Measurements from ENCODE around the gene ITGB6.

Gene ITGB6

DNA sequence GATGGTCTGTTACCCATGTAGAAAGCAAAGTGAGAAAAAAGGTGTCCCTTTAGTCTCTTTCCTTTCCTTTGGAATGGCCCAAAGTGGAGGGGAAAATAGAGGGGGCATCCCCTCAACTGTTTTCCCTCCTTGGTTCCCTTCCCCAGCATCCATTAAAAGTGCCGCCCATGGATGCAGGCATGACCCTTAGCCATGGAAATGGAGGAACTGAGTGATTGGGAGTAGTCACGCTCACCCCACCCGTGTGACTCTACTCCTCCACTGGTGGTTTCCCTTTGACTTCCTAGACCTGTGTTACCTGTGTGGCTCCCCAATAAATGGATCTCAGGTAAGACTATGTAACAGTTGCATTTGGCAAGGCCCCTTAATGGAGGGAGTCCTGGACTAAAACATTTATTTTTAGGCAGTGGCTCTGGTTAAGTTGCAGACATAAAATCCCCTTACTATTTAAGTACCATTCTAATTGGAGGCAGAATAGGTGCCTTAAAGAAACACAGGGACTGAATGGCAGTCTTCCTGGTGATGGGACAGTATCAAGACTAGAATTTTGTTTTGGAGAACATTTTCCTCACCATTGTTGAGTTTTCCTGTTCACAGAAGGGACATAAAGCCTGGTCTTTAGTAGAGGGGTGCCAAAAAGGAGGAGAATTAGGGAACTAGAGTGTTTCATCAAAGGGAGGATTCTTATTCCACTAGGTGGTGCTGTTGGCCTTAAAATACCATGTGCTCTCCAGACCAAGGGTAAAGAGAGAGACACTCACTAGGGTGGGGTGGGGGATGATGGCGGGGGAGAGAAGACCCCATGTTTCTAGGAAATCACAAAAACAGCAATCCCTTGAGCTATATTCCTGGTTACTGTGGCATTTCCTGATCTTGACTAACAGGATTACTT is 112.0 kb downstream of the ITGB6 start:
- DNase-seq (ENCODE audit: low read depth), result no peak

DNA sequence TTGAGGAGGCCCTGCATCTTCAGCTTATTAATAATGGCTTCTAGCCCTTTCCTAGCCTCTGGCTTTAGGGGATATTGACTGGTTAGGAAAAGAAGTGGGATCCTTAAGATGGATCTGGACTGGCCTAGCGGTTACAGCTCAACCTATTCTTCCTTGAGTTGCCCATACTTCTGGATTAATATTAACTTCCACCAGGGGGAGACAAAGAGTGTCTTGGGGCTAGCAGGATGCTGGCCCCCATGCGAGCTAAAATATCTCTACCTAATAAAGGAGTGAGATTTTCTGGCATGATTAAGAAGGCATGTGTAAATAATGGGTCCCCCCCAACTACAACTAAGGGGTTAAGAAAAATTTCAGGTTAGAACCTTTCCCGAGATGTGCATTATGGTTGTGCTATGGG is 114.4 kb downstream of the ITGB6 start:
- no peak for DNase-seq (ENCODE audit: low read depth)

GRCh38 chr2:160077912-160078810 is 121.9 kb downstream of the ITGB6 start:
- DNase-seq (ENCODE audit: low read depth), result no peak

DNA sequence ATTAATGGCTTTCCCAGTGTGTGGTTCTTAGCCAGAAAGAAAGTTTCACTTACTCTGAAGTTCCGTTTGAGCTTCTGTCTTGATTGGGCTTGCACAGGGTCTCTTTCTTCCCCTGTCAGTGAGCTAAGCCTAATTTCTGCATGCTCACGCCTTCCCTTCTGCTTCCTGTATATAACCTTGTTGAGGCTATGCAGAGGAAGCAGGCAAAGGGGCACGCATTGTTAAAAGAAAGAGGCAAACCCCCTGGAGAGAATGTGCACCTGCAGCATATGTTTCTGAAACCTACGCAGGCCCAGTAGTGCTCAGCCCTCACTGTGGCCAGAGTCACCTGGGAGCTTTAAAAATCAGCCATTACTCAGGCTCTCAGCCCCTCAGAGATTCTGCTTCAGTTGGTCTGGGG is 123.2 kb downstream of the ITGB6 start:
- DNase-seq (ENCODE audit: low read depth), result no peak

GRCh38 chr2:160076241-160076640 is 123.8 kb downstream of the ITGB6 start:
- DNase-seq (ENCODE audit: low read depth), result no peak

DNA sequence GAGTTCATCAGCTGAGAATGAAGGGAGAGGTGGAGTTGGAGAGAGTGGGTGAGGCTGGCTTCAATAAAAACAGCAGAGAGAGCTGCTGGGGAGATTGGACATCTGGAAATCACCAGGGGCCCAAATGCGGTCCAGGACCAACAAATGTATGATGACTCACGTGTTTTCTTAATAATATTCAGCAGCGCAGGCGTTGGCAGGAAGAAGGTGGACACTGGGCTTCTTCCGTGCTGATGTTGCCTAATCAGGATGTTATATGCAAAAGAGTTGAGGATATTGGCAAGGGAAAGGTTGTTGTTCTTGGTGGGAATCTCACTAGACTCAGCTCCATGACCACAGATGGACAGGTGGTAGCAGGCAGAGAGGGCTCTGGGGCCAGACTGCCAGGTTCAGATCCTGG is 124.9 kb downstream of the ITGB6 start:
- DNase-seq (ENCODE audit: low read depth), result no peak

DNA sequence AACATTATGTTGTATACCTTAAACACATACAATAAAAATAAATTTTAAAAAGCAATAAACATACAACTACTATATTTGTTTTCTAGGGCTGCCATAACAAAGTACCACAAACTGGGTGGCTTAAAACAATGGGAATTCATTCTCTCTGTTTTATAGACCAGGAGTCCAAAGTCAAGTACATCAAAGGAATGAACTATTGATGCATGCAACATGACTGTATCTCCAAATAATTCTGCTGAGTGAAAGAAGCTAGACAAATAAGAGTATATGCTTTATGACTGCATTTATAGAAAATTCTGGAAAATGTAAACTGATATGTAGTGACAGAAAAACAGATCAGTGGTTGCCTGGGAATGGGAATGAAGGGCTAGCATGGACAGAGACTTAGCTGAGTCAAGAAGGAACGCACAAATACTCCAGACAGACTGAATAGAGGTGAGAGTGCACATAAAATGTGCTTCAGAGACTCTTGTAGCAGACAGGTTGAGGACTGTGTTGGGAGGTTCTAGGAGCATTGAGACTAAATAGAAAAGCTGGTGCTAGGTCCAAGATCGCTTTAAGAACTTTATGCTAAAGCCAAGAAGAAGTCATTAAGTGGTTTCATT is 126.7 kb downstream of the ITGB6 start:
- no peak for DNase-seq (ENCODE audit: low read depth)

GRCh38 chr2:160068906-160069305 is 131.2 kb downstream of the ITGB6 start:
- DNase-seq (ENCODE audit: low read depth), result no peak

DNA sequence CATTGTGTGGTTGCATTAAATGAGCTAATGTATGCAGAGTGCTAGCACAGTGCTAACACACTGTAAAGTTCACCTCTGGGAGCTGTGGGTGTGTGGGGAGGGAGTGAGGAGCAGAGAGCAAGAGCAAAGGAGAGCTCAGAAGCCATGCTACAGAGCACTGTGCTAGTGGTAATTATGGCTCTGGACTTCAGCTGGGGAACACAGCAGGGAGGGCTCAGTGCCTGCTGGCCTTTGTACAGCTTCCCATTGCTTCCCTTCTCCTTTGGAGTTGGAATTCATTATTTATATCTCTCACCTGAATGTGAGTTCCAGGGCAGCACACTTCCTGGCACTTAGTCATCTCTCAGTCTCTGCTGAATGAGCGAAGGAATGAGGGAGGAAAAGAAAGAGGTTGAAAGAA is 135.2 kb downstream of the ITGB6 start:
- DNase-seq (ENCODE audit: low read depth), result no peak

- DNase-seq (ENCODE audit: low read depth), result no peak
These were observed 136.0 kb downstream of the ITGB6 start for GRCh38 chr2:160063879-160064612.

GRCh38 chr2:160063271-160063670 is 136.8 kb downstream of the ITGB6 start:
- DNase-seq (ENCODE audit: low read depth), result no peak

DNA sequence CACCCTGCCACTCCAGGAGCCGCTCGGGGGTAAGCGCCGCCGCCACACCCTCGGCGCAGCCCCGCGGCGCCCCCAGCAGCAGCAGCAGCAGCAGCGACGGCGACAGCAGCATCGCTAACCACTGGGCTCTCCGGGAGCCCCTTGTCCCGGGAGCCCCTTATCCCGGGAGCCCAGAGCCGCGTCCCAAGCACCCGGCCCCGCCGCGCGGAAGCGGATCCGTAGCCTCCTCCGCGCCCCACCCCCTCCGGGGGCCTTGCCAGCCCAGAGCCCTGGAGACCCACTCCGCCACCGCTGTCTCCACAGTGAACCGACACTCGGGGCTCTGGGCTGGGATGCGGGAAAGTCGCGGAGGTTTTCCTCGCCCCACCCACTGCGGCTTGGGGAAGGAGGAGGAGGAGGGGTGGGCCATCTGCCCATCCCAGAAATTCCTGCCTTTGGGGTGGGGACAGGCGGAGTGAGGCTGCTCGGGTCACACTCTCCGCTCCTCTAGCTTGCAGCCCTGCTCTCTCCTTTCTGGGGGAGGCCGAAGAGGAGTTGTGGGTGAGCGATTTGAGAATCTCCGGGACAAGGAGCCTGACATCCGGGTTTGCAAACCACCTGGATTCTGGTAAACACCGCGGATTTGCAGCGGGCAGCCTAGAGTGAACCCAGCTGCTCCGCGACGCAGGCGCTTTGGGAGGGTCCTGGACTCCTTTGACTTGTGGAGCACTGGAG is 137.6 kb downstream of the ITGB6 start, which contains the start of gene PLA2R1:
Gene PLA2R1, minus strand, starts transcription at position 324 of the 714 bp plus-strand sequence. Its CDS starts 212 bp downstream, at position 112.
- no peak for DNase-seq (ENCODE audit: low read depth)

GRCh38 chr2:160061944-160062291 is 138.2 kb downstream of the ITGB6 start:
- DNase-seq (ENCODE audit: low read depth), result no peak

DNA sequence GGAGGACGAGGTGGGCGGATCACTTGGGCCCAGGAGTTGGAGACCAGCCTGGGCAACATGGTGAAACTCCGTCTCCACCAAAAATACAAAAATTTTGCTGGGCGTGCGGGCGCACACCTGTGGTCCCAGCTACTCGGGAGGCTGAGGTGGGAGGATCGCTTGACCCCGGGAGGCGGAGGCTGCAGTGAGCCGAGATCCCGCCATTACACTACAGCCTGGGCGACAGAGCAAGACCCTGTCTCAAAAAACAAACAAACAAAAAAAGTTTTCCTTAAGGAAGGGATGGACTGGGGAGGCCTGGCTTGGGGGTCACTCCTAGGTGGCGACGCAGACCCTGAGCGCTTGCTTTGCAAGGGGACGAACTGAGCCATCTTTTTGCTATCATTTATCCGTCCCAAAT is 138.5 kb downstream of the ITGB6 start:
- no peak for DNase-seq (ENCODE audit: low read depth)

DNA sequence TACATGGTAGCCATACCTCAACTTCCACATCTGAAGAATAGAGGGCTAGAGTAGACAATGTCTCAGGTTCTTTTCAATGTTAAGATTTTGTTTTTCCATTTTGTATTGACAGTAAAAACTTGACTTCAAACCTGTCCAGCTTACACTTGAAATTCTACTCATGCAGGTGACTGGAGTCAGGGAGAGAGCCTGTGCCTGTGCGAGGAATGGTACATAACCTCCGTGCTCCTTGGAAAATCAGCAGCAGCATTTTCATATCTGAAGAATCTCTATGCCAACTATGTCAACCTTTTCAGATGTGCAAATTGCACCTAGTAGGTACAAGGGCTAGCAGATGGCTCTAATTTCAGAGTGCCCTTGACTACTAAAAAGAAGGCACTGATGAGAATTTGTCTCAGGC is 139.8 kb downstream of the ITGB6 start:
- no peak for DNase-seq (ENCODE audit: low read depth)

DNA sequence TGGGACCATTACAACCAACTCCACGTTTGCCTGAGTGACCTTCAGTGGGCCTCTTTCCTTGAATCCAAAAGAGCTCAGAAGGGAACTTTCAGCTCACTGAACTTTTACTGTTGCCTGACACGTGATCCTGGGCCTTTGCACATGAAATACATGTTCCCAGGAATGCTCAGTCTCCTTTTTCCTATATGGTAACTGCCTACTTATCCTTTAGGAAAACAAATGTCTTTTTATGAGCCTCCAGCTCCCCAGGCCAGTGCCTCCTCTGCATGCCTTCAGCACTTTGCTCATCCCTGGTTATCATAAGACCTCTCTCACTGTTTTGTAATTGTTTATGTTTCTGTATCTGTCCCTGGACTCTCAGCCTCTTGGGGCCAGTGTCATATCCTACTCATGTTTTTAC is 142.7 kb downstream of the ITGB6 start:
- no peak for DNase-seq (ENCODE audit: low read depth)

- DNase-seq (ENCODE audit: low read depth), result no peak
These were observed 144.4 kb downstream of the ITGB6 start for GRCh38 chr2:160055726-160056108.

- DNase-seq (ENCODE audit: low read depth), result no peak
These were observed 144.9 kb downstream of the ITGB6 start for GRCh38 chr2:160054984-160055725.

DNA sequence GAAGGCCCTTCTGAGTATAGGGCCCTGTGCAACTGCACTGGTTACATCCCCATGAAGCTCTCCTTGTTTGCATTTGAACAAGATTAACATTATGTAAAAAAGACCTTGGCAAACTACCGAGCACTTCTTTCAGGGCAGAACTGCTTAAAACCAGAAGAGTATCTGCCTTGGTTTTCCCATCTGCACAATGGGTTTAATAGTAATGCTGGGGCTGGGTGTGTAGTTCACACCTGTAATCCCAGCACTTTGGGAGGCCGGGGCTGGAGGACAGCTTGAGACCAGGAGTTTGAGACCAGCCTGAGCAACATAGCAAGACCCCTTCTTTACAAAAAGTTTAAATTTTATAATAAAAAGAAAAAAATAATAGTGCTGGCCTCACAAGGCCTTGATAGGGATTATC is 146.1 kb downstream of the ITGB6 start:
- no peak for DNase-seq (ENCODE audit: low read depth)

GRCh38 chr2:160052531-160052930 is 147.5 kb downstream of the ITGB6 start:
- DNase-seq (ENCODE audit: low read depth), result no peak

- no peak for DNase-seq (ENCODE audit: low read depth)
These were observed 148.7 kb downstream of the ITGB6 start for GRCh38 chr2:160051371-160051800.

All from CMK (cell line).